ENCODE results near the gene KATNBL1.

GRCh38 chr15:34223904-34224596 is 14.2 kb upstream of the KATNBL1 start:
- TF ChIP-seq CTCF (IDR thresholded peaks at IDR 0.05): no peak
- TF ChIP-seq POLR2A (IDR thresholded peaks at IDR 0.05): no peak
